LNCAP (cell line): Measurements from ENCODE around the gene FAM156B.
"Not testable (repeated sequence)": the region's sequence is repeated elsewhere in the genome, so short reads cannot be mapped to it uniquely, and the experiment has no call there.

Source experiments
- TF ChIP-seq, protein P1 (sequence below): fragments of 450-650 bp; IDR thresholded peaks from 2 replicates; pipeline ENCODE4 v1.5.1; 2017; ENCODE audit warnings: mild to moderate bottlenecking

FAM156B gene, protein sequence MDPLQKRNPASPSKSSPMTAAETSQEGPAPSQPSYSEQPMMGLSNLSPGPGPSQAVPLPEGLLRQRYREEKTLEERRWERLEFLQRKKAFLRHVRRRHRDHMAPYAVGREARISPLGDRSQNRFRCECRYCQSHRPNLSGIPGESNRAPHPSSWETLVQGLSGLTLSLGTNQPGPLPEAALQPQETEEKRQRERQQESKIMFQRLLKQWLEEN

DNA sequence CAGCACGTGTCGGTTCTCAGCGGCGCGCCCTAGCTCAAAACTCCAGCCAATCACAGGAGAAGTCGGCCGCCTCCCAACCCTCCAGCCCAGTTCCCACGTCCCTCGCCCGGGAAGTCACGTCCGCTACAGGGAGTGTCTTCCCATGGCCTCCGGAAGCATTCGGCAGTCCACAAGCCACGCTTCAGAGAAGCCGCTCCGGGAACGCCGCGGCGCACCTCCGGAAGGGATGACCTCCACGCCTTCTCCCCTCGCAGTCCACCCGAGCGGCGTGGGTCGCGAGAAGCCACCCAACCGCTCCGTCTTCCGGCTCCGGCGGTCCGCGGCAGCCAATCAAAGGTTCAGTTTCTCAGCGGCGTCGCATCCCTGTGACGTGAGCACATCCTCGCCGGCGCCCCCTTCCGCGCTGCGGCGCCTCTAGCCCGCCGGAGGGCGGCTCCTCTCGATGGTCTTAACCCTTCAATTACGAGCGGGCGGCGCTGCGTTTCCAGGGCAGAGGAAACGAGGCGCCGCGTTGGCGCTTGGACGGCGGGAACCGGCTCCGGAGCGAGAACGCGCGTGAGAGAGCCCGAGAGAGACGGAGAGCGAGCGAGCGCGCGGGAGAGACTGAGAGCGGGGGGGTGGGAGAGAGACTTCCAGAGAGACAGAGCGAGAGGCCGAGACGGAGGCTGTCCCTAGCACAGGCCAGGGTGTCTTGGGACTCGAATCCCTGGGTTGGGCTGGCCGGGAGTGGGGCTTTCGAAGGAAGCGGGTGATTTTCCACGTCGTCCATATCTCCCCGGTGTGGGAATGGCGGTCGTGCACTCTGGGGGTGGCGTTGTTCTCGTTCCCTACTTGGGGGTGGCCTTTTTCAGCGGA, at the start of gene FAM156B:
Gene FAM156B, plus strand, starts transcription at position 476 of the 855 bp plus-strand sequence. CDS start 9,896 bp downstream, outside the sequence.
- TF ChIP-seq, protein P1, sequence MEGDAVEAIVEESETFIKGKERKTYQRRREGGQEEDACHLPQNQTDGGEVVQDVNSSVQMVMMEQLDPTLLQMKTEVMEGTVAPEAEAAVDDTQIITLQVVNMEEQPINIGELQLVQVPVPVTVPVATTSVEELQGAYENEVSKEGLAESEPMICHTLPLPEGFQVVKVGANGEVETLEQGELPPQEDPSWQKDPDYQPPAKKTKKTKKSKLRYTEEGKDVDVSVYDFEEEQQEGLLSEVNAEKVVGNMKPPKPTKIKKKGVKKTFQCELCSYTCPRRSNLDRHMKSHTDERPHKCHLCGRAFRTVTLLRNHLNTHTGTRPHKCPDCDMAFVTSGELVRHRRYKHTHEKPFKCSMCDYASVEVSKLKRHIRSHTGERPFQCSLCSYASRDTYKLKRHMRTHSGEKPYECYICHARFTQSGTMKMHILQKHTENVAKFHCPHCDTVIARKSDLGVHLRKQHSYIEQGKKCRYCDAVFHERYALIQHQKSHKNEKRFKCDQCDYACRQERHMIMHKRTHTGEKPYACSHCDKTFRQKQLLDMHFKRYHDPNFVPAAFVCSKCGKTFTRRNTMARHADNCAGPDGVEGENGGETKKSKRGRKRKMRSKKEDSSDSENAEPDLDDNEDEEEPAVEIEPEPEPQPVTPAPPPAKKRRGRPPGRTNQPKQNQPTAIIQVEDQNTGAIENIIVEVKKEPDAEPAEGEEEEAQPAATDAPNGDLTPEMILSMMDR: not testable (repeated sequence)

DNA sequence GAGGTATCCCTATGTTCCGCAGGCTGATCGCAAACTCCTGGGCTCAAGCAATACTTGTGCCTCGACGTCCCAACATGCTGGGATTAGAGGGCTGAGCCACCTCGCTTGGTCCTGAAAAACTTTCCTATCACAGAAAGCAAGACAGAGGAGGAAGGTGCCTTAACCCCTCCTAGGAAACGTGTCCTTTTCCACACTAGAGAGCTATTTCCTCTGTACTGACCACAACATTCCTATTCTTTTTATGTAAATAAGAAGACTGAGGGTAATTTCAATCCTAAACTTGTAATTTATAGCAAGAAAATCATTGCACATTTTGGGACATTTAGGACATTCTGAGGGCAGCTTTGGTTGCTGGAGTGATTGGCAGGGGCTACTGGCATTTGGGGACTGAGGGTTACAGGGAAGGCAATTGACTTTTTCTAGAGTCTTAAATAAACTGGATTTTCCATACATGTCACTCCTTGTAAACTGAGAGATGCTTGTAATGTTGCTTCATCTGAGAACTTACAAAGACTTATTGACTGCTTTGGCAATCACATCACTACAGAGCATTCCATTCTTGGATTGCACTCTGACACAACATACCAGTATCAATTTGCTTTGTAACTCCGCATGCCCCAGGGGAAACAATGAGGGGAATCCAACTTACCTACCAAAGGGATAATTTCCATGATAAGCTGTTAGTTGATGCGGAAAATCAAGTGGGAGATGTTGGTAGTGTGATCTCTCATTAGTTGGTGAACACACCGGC, 44.8 kb upstream of the FAM156B start:
- TF ChIP-seq, protein P1: no peak

DNA sequence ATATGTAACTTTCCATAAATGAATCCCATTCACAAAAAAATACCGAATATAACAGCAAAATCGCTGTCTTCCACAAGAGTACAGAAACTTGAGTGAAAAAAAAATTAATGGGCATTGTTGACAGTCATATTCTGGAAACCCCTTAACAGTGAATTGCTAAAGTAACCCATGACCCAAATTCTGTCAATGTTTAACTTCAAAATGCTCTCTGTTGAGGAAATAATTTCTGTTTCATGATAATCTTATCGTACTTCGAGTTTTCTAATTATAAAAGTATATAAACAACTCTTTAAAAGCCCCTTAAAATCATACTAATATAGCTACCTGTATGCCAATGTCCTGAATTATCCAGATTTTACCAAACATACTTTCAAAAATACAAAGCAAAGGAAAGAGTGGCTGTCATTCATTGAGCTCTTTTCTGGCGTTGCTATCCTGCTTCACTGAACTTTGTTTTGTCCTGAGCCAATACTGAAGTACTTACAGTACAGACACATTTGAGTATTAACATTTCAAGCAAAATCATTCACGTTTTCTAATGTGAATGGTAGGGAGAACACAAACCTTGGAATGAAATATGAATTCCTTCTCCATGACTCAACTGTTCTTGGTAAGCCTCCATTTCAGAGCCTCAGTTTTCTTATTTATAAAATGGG, 31.7 kb upstream of the FAM156B start:
- TF ChIP-seq, protein P1: no peak

DNA sequence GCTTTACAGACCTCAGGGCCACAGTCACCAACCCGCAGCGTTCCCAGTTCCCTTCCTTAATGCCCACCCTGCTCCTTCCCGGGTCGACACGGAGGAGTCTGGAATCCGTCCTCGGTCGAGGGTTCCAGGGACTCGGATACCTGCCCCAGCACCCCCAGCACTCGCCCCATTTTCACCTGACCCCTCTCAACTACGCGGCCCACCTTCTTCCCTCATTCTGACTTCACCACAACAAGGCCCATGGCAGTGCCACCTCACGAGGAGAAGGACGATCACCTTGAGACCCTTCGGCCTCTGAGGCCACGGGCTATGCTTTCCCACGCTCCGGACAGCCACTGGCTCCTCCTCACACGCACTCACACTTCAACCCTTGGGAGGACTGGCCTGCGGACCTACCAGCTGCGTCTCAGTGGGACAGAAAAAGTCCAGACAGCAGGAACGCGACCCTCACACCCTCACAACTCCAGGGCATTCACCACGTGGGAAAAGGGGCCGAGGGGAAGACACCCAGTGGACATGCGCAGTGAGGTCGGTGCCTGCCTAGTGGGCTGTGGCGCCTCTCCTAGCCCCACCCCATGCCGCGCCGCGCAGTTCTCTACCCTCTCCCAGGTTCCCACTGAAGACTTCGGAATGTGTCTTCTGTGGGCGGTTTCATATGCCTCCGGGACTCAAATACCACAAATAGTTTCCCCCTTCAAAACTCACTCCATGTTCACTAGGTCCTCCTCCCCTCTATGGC, 29.4 kb upstream of the FAM156B start, which contains the start of gene XAGE3:
Gene XAGE3, minus strand, starts transcription at position 474 of the 739 bp plus-strand sequence. CDS start 950 bp downstream, outside the sequence.
- TF ChIP-seq, protein P1: no peak

DNA sequence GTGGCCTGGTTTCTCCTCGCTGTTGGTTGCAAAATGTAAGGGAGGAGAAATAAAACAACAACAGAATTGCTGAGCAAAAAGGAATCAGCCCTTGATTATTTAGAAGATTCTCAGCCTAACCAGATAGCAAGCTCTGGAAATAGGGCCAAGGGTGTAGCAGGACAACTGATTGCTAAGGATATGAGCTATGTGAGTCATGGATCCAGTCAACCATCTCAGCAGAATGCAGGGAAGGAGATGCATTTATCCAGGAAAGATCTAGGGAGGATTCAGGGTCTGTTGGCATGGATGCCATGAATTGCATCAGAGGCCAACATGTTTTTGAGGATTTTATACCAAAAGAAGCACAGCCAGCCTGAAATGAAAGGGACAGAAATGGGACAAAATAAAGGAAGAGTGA, 27.1 kb upstream of the FAM156B start:
- TF ChIP-seq, protein P1: no peak

DNA sequence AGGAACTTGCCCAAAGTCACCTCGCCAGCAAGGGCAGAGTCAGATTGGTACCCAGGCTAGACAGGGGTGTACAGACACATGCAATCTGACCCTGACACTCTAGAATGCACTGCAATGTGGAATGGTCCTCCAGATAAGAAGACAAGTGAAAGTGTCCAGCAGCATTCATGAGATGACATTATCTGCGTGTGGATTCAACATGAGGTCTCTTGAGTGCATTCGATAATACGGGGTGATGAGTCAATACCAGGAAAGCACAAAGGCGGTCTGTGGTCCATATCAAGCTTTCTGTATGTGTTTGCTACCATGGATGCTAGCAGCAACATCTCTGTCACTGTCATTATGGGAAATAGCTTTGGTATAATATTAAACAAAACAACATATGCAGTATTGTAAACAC, 22.5 kb upstream of the FAM156B start:
- TF ChIP-seq, protein P1: no peak
